ENCODE results near the gene AMBRA1. TPM values are rescaled to one million over a fixed set of nuclear protein-coding genes. Genes with fewer than 3 reads are reported as not detected.

AMBRA1 gene
- total and polyA plus RNA-seq, 2 donors (not counting 3 experiments of a cell fraction or from before 2014, with no cell fraction given) = 18.4 to 32.4 TPM

DNA sequence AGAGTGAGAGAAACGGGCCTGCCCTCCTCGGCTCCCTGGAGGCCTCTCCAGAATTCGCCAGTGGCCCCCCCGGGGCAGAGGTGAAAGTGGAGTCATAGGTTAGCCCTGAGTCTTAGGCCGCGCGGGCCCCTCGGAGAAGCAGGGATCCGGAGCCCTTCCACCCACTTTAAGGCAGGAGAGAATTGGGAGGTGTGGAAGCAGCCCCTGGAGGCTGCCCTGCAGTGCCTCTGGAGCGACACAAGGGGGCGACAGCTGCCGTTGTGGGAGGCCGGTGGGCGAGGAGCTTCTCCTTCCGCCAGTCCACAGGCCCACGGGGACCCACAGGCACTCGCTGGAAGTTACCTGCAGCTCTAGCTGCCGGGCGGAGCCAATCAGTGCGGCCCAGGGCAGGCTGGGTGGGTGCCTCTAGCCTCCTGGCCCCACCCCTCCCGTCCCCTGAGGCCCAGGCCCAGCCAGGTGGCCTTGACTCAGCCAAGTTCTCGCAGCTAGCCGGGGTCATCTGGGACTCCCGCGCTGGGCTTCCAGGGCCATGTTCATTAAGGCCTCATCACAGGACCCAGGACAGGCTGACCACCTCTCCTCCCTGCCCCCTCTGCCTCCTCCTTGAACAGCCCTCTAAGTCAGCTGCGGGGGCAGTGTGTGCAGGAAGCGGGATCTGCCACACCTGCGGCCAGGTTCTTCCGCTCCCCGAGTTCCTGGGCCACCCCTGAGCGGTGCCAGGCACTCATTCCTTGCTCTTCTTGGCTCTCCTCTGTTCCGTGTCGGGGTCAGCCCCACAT lies 241.6 kb downstream of the AMBRA1 start:
- no peaks in the 10 kb centered on the region for H3K27me3 ChIP-seq (ENCODE audit: control insufficient read depth in 2 of 2, insufficient read depth in 2 of 2, low read length in 2 of 2)
- H2AFZ ChIP-seq (ENCODE audit: low read depth, low read length) = no peak overlapping the region
- peaks cover 80% of the 10 kb centered on the region for H3K79me2 ChIP-seq (ENCODE audit: control insufficient read depth, insufficient read depth, low read length)
- dilution Hi-C loops (cut with MboI; ENCODE audit: extremely low pct_ligation_motif_present, low sequenced_read_pairs) = no loop called here
- peaks cover 13% of the 10 kb centered on the region for H3K4me1 ChIP-seq (ENCODE audit: control insufficient read depth, extremely low read depth, insufficient read depth, low read length)
- POLR2A ChIA-PET = no interaction called here
- H3K27ac ChIP-seq (ENCODE audit: insufficient read depth, low read depth, low read length) = no peak overlapping the region
- no peak overlapping the region for H3K4me2 ChIP-seq (ENCODE audit: insufficient read depth, low read length)
- H3K4me3 ChIP-seq (replicated peaks in 1 of 3; ENCODE audit: insufficient read depth in 1 of 3, low read depth in 1 of 3, low read length in 3 of 3) = no peak overlapping the region
- FAIRE-seq (peak; percentile 54), DNase-seq (ENCODE audit: low read depth, low spot score) (peak; percentile 30)
- H3K9me3 ChIP-seq (replicated peaks; ENCODE audit: control insufficient read depth, insufficient read depth, low read length) = no peaks in the 10 kb centered on the region
- TF ChIP-seq JUN (IDR thresholded peaks at IDR 0.05; ENCODE audit: borderline replicate concordance, insufficient read depth, insufficient read length, low read depth) = no peak
- TF ChIP-seq POLR2AphosphoS5 (IDR thresholded peaks at IDR 0.05; ENCODE audit: insufficient read depth, low read depth, low read length) = no peak
- TF ChIP-seq, protein P1, sequence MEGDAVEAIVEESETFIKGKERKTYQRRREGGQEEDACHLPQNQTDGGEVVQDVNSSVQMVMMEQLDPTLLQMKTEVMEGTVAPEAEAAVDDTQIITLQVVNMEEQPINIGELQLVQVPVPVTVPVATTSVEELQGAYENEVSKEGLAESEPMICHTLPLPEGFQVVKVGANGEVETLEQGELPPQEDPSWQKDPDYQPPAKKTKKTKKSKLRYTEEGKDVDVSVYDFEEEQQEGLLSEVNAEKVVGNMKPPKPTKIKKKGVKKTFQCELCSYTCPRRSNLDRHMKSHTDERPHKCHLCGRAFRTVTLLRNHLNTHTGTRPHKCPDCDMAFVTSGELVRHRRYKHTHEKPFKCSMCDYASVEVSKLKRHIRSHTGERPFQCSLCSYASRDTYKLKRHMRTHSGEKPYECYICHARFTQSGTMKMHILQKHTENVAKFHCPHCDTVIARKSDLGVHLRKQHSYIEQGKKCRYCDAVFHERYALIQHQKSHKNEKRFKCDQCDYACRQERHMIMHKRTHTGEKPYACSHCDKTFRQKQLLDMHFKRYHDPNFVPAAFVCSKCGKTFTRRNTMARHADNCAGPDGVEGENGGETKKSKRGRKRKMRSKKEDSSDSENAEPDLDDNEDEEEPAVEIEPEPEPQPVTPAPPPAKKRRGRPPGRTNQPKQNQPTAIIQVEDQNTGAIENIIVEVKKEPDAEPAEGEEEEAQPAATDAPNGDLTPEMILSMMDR (IDR thresholded peaks at IDR 0.05; ENCODE audit: extremely low read depth in 1 of 2, insufficient read depth in 1 of 2, low read depth in 1 of 2, low read length in 2 of 2) = peak; percentile 89 to 93
- no peak for TF ChIP-seq EZH2 (IDR thresholded peaks at IDR 0.05; ENCODE audit: borderline replicate concordance, low read depth, low read length, severe bottlenecking)
- TF ChIP-seq FOS (IDR thresholded peaks at IDR 0.05; ENCODE audit: borderline replicate concordance, insufficient read depth, low read length) = no peak
- no peak for TF ChIP-seq POLR2A (IDR thresholded peaks at IDR 0.05; ENCODE audit: low read depth, low read length)
- TF ChIP-seq GATA2 (IDR thresholded peaks at IDR 0.05; ENCODE audit: insufficient read depth, insufficient read length, low read depth, low read length) = no peak
- TF ChIP-seq, protein P2, sequence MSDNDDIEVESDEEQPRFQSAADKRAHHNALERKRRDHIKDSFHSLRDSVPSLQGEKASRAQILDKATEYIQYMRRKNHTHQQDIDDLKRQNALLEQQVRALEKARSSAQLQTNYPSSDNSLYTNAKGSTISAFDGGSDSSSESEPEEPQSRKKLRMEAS (IDR thresholded peaks at IDR 0.05; ENCODE audit: insufficient read depth, insufficient read length) = no peak
- H3K9ac ChIP-seq (replicated peaks; ENCODE audit: extremely low read depth, insufficient read depth, low read length) = no peak overlapping the region
- peaks cover 5 to 12% of the 10 kb centered on the region in 2 experiments for H3K36me3 ChIP-seq (ENCODE audit: control insufficient read depth in 2 of 2, extremely low read depth in 1 of 2, insufficient read depth in 2 of 2, low read length in 2 of 2)
- CTCF ChIA-PET = interaction anchor here (0.6 to 10.8 kb wide), 17 partner anchors 9 to 184 kb away, joined by 3 to 200 read pairs (median 4); partner anchors contain the start of genes CHRM4 and MDK
- H3K9me1 ChIP-seq (replicated peaks; ENCODE audit: control insufficient read depth, extremely low read depth, insufficient read depth, low read length) = no peaks in the 10 kb centered on the region
- intact Hi-C loops (cut with micrococcal nuclease) = loop anchor here (1.0 kb wide), 2 partner anchors 11 to 15 kb away; no protein-coding TSS in a partner anchor
- peaks cover 4% of the 10 kb centered on the region for H4K20me1 ChIP-seq (replicated peaks; ENCODE audit: control insufficient read depth, extremely low read depth, insufficient read depth, low read length)
- BruUV-seq (replicated peaks) = no TSS peak
